Subcutaneous adipose tissue (tissue), 4 donors: ENCODE results near the gene TNFRSF1B. TPM values are rescaled to one million over a fixed set of nuclear protein-coding genes. Genes with fewer than 3 reads are reported as not detected.

Source experiments
- CTCF ChIP-seq: fragments of 450-650 bp; IDR thresholded peaks from one replicate; pipeline ENCODE4 v1.5.1; 2016; ENCODE audit warnings: low read depth, mild to moderate bottlenecking, control low read depth, antibody characterized with exemption, moderate library complexity
- total RNA-seq, 4 donors: library from RNA; depleted of rRNA; stranded (reverse); fragments of >200 nt; gene quantifications; one replicate each; pipeline ENCODE4 v1.1.0, GENCODE V29; 2016

The TNFRSF1B gene
- total RNA-seq, 4 donors from 2014 or later: 37.3 to 77.7 (median 64.5) TPM

DNA sequence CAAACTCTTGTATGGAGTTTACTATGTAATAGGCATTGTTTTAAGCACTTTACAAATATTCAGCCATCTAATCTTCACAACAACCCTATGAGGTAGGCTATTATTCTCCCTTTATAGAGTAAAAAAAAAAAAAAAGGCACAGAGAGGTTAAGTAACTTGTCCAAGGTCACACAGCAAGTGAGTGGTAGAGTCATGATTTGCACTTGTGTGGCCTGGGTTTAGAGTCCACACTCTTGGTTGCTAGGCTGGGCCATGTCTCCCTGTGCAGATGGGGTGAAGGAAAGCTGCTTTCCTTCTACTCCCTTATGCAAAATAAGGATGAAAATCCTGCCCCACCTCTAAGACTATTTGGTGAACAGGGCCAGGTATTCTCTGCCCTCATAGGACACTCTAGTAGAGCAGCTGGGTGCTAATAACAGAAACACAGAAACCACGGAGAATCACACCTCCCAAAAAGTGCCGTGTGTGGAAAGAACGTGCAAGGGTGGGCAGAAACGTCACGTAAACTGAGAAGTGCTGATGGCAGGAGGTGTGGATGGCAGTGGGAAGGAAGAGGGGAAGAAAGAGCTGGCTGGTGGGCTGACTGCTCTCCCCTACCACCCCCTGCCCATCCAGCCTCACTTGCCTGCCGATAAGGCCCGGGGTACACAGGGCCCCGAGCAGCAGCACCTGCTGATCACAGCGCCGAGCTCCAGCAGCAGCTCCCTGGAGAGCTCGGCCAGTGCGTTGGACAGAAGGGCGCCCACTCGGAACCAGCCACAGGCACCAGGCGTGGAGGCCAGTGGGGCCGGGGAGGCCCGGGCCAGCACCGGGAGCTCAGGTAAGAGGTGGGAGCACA is 34.8 kb downstream of the TNFRSF1B start:
- no peak for TF ChIP-seq CTCF

DNA sequence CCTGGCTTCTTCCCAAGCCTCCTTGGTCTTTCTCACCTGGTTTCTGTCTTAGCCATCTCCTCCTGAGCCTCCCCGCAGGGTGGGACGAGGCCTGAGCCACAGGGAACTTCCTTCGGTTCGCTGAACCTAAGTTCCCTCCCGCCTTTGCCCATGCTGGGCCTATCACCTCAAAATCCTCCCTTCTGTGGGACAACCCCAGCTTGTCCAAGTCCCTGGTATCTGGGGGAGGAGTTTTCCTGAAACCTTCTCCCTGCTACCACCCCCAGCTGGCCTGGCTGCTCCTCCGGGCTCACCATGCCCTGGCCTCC is 35.4 kb downstream of the TNFRSF1B start:
- no peak for TF ChIP-seq CTCF

DNA sequence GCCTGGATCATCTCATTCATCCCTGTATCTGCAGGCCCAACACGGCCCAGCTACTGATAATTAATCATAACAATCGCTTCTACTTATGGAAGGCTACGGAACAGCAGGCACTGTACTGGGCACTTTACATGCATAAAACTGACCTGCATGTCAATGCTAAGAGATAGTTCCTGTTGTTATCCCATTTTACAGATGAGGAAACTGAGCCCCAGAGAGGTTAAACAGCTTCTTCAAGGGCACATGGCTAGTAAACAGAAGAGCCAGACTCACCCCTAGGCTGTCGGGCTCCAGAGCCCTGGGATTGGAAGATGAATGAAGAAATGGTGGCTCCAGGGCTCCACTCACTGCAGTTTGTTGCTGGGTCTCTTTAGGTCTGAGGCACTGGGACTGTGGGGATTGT is 35.8 kb downstream of the TNFRSF1B start:
- no peak for TF ChIP-seq CTCF

- no peak for TF ChIP-seq CTCF
These were observed 36.6 kb downstream of the TNFRSF1B start for GRCh38 chr1:12203216-12204007.

- no peak for TF ChIP-seq CTCF
These were observed 37.3 kb downstream of the TNFRSF1B start for GRCh38 chr1:12204140-12204539.

DNA sequence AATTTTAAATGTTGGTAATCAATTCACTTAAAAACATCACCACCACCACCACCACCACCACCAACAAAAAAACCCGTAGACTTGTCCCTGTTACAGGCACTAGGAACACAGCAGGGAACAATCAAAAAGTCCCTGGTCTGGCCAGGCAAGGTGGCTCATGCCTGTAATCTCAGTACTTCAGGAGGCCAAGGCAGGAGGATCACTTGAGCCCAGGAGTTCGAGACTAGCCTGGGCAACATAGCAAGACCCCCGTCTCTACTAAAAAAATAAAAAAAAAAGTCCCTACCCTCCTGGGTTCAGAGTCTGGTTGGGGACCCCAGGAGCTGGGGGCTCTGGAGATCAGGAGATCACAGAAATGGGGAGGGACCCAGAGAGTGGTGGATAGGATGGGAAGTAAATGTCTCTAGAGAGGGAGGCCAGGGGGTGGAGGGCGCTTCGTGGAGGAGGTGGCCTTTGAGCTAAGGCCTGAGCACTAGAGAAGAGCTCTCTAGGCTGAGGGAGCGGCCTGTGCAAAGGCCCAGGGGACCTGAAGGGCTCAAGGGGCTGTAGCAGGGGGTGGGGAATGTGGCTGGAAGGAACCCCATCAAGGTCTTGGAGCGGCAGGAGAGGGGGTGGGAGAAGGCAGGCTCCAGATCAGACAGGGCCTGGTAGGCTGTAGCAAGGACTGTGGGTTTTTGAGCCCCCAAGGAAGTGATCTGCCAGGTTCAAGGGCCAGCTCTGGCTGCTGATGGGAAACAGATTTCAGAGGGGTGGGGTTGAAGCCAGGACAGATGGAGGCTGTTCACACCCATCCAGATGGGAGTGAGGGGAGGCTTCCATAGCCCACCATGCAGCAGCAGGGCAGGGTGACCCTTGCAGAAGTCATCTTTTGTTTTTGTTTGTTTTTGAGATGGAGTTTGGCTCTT is 38.2 kb downstream of the TNFRSF1B start:
- TF ChIP-seq CTCF: no peak
